PC-3 (cell line): ENCODE data around the gene VASN. TPM values are rescaled to one million over a fixed set of nuclear protein-coding genes. Genes with fewer than 3 reads are reported as not detected.

Source experiments
- ATAC-seq: fragments of 200-7000 bp; cut with Tn5 transposase; 2 replicates; pipeline ENCODE4 v1.9.1; 2020; ENCODE audit warnings: mild to moderate bottlenecking, moderate library complexity
- BruUV-seq: library from RNA; stranded (reverse); fragments of 400-500 nt; replicated peaks from 2 replicates; lab custom pipeline; 2021; lab: Mats Ljungman, UMichigan
- CTCF ChIA-PET: fragments of 300-600 bp; sonication (Branson Sonifier 250); formaldehyde crosslinking; loops from one replicate; lab custom pipeline; 2022; ENCODE audit warnings: antibody characterized with exemption; lab: Charles Lee
- POLR2A ChIA-PET: fragments of 300-600 bp; sonication (Branson Sonifier 250); formaldehyde crosslinking; loops from one replicate; lab custom pipeline; 2022; ENCODE audit warnings: antibody characterized with exemption; ENCODE audit not compliant: unreplicated experiment; lab: Charles Lee
- DNase-seq: peaks from one replicate; pipeline ENCODE4 v3.0.0-alpha.2; 2015
- H2AFZ ChIP-seq: fragments of 300-600 bp; sonication (generic); 2 replicates; pipeline ENCODE4 v1.6.0; 2016; ENCODE audit warnings: antibody characterized with exemption, low read length
- H3F3A ChIP-seq: fragments of 300-600 bp; sonication (generic); one replicate; pipeline ENCODE4 v1.6.0; 2017; ENCODE audit warnings: antibody characterized with exemption, low read length, control low read depth, mild to moderate bottlenecking; ENCODE audit not compliant: unreplicated experiment
- H3K27ac ChIP-seq: fragments of 300-600 bp; sonication (generic); 2 replicates; pipeline ENCODE4 v1.5.1; 2016; ENCODE audit warnings: mild to moderate bottlenecking, low read length
- H3K27me3 ChIP-seq: fragments of 300-600 bp; sonication (generic); 2 replicates; pipeline ENCODE4 v1.6.1; 2016; ENCODE audit warnings: low read length, mixed read lengths
- H3K36me3 ChIP-seq: fragments of 300-600 bp; sonication (generic); 2 replicates; pipeline ENCODE4 v1.6.1; 2016; ENCODE audit warnings: low read depth, mixed run types, low read length, mixed read lengths
- H3K4me1 ChIP-seq: fragments of 300-600 bp; sonication (generic); 2 replicates; pipeline ENCODE4 v1.5.1; 2016; ENCODE audit warnings: low read length; ENCODE audit not compliant: insufficient read depth
- H3K4me2 ChIP-seq: fragments of 300-600 bp; sonication (generic); 2 replicates; pipeline ENCODE4 v1.6.0; 2016; ENCODE audit warnings: low read length
- H3K4me3 ChIP-seq: fragments of 300-600 bp; sonication (generic); 2 replicates; pipeline ENCODE4 v1.5.1; 2016; ENCODE audit warnings: mild to moderate bottlenecking, low read length, mixed read lengths
- H3K79me2 ChIP-seq: fragments of 300-600 bp; sonication (generic); 2 replicates; pipeline ENCODE4 v1.6.1; 2017; ENCODE audit warnings: low read length, mixed read lengths
- H3K9ac ChIP-seq: fragments of 300-600 bp; sonication (generic); 2 replicates; pipeline ENCODE4 v1.6.0; 2016; ENCODE audit warnings: mild to moderate bottlenecking, low read length
- H3K9me2 ChIP-seq: fragments of 300-600 bp; sonication (generic); replicated peaks from 2 replicates; pipeline ENCODE4 v1.6.1; 2016; ENCODE audit warnings: mixed run types, low read length, mixed read lengths
- H3K9me3 ChIP-seq: fragments of 300-600 bp; sonication (generic); 2 replicates; pipeline ENCODE4 v1.6.1; 2016; ENCODE audit warnings: low read length, mixed read lengths
- H4K20me1 ChIP-seq: fragments of 300-600 bp; sonication (generic); 2 replicates; pipeline ENCODE4 v1.6.1; 2016; ENCODE audit warnings: low read length, mixed read lengths
- CTCF ChIP-seq: fragments of 300-600 bp; sonication (generic); conservative IDR thresholded peaks from 2 replicates; pipeline ENCODE4 v1.5.1; 2017; ENCODE audit warnings: antibody characterized with exemption, low read depth, mild to moderate bottlenecking, low read length
- EZH2 ChIP-seq: fragments of 300-600 bp; sonication (generic); IDR thresholded peaks from one replicate; pipeline ENCODE4 v1.6.1; 2017; ENCODE audit warnings: antibody characterized with exemption, mild to moderate bottlenecking, low read length; ENCODE audit not compliant: unreplicated experiment
- EZH2phosphoT487 ChIP-seq: fragments of 300-600 bp; sonication (generic); IDR thresholded peaks from 2 replicates; pipeline ENCODE4 v1.6.1; 2018; ENCODE audit warnings: mild to moderate bottlenecking, antibody characterized with exemption, low read length, borderline replicate concordance
- intact Hi-C: fragments of 100-400 bp; cut with micrococcal nuclease; formaldehyde crosslinking; loops from 2 replicates; pipeline ENCODE4 v1.9.0; 2023
- total RNA-seq: library from RNA; depleted of rRNA; stranded (reverse); fragments of >200 nt; gene quantifications from 2 replicates; pipeline ENCODE4 v1.2.3, GENCODE V29; 2014

The VASN gene
- total RNA-seq, 1 experiment from 2014 or later = 12.2 TPM

GRCh38 chr16:4352843-4353242, 18.8 kb upstream of the VASN start:
- ATAC-seq (no peak), DNase-seq (no peak)
- Histone ChIP-seq H3K79me2 (peaks cover 32% of the 10 kb centered on the region), H3K4me2 (no peak overlapping the region), H2AFZ (no peak overlapping the region), H3K36me3 (no peaks in the 10 kb centered on the region), H3K9me2 (no peaks in the 10 kb centered on the region), H3K9me3 (no peaks in the 10 kb centered on the region), H4K20me1 (no peaks in the 10 kb centered on the region), H3F3A (no peaks in the 10 kb centered on the region), H3K9ac (no peak overlapping the region), H3K4me1 (peaks cover 7% of the 10 kb centered on the region; the same call in 1 of the 2 replicates), H3K27me3 (no peaks in the 10 kb centered on the region), H3K27ac (no peak overlapping the region), H3K4me3 (no peak overlapping the region)
- ChIA-PET CTCF (no interaction called here), POLR2A (no interaction called here)
- intact Hi-C loops = no loop called here
- BruUV-seq = no TSS peak
- TF ChIP-seq EZH2phosphoT487 (no peak), CTCF (no peak), EZH2 (no peak)

GRCh38 chr16:4353675-4354074, 18.0 kb upstream of the VASN start:
- H2AFZ ChIP-seq = no peak overlapping the region
- no TSS peak for BruUV-seq
- CTCF ChIA-PET = no interaction called here

More at GRCh38 chr16:4353675-4354074, 18.0 kb upstream of the VASN start:
- POLR2A ChIA-PET = no interaction called here
- TF ChIP-seq EZH2phosphoT487 (no peak), CTCF (no peak), EZH2 (no peak)
- H3K4me2 ChIP-seq = no peak overlapping the region
- H3K79me2 ChIP-seq = peaks cover 24% of the 10 kb centered on the region
- ATAC-seq (no peak), DNase-seq (no peak)
- H3K9ac ChIP-seq = no peak overlapping the region
- no peaks in the 10 kb centered on the region for H3K9me2 ChIP-seq
- no peak overlapping the region for H3K27ac ChIP-seq
- intact Hi-C loops = no loop called here
- no peaks in the 10 kb centered on the region for H3F3A ChIP-seq
- no peak overlapping the region for H3K4me3 ChIP-seq
- no peaks in the 10 kb centered on the region for H4K20me1 ChIP-seq
- H3K27me3 ChIP-seq = no peaks in the 10 kb centered on the region
- H3K9me3 ChIP-seq = no peaks in the 10 kb centered on the region
- H3K36me3 ChIP-seq = no peaks in the 10 kb centered on the region
- peaks cover 7% of the 10 kb centered on the region; the same call in 1 of the 2 replicates for H3K4me1 ChIP-seq
